GM12874 (cell line): ENCODE data around the gene NOP9.
A peak's percentile ranks its signal among the peaks of the same experiment; 100 is the strongest.

Source experiments
- CTCF ChIP-seq: IDR thresholded peaks from 2 replicates; pipeline ENCODE4 v1.5.1; 2011; ENCODE audit warnings: low read depth, mild to moderate bottlenecking, control low read depth, low read length, moderate library complexity; ENCODE audit not compliant: insufficient read depth

The NOP9 gene

GRCh38 chr14:24327914-24328313, 28.3 kb downstream of the NOP9 start:
- peak; percentile 37; the same call in 1 of the 2 replicates for TF ChIP-seq CTCF

DNA sequence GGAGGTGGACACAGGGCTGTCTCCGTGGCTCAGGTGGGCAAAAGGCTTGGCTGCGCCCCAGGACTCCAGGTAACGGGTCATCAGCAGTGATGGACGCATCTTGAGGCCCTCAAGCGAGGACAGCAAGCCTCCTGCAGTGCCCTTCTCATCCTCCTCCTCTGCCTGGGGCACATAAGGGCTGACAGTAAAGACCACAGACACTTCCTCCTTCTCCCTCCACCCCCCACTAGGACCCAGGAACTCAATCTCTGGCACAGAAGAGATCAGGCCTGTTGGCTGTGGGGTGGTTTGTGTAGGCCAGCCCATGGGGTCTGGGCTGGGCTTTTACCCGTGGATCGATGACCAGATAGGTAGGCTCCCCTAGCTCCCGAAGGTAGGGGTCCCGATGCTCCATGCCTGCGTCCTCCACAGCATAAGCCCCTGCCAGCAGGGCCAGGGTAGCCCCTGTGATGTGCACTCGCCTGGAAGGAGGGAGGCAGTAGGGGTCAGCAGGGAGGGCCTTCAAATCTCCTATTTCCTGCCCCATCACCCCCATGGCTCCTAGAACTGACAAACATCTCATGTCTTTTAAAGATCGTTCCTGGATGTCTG, 29.5 kb downstream of the NOP9 start:
- TF ChIP-seq CTCF = no peak

DNA sequence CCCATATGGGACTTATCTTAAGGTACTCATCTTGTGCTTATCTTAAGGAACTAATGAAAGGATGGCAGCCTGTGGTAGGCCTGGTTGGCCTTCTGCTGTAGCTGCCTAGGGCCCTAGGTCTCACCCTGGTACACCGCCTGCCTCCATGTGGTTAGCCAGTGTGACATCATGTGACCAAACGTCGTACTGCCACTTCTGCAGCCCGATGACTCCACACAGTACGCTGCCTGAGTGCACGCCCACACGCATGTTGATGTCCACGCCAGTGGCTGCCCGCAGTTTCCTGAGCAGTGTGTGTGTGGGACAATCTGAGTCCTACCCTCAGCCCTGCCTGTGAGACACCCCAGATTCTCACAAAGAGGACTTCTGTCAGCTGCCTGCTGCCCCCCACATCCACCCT, 30.1 kb downstream of the NOP9 start:
- no peak for TF ChIP-seq CTCF

- TF ChIP-seq CTCF = no peak
These were observed 31.5 kb downstream of the NOP9 start for GRCh38 chr14:24330973-24331674.

DNA sequence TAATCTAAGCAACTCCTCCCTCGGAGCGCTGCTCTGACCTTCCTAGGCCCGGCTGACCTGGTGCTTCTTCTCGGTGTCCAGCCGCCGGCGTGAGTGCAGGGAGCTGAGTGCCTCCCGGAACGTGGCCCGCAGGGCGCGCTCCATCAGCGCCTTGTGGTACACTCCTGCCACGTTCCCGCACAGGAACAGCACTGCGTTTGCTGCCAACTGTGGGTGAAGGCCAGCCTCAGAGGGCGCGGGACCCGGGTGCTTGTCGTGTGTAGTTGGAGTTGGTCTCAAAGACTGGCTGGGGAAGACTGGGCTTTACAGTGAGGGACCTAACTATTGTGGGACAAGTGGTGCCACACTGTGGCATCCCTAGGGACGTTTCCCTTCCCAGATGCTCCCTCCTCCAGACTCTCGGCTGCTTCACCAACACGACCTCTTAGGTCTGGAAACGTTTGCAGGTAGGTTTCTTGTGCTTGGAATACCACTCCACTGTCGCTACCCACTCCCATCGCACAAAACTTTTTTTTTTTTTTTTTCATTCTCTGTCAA, 32.1 kb downstream of the NOP9 start:
- no peak for TF ChIP-seq CTCF

GRCh38 chr14:24332268-24332993, 32.8 kb downstream of the NOP9 start:
- peak; percentile 85 for TF ChIP-seq CTCF

DNA sequence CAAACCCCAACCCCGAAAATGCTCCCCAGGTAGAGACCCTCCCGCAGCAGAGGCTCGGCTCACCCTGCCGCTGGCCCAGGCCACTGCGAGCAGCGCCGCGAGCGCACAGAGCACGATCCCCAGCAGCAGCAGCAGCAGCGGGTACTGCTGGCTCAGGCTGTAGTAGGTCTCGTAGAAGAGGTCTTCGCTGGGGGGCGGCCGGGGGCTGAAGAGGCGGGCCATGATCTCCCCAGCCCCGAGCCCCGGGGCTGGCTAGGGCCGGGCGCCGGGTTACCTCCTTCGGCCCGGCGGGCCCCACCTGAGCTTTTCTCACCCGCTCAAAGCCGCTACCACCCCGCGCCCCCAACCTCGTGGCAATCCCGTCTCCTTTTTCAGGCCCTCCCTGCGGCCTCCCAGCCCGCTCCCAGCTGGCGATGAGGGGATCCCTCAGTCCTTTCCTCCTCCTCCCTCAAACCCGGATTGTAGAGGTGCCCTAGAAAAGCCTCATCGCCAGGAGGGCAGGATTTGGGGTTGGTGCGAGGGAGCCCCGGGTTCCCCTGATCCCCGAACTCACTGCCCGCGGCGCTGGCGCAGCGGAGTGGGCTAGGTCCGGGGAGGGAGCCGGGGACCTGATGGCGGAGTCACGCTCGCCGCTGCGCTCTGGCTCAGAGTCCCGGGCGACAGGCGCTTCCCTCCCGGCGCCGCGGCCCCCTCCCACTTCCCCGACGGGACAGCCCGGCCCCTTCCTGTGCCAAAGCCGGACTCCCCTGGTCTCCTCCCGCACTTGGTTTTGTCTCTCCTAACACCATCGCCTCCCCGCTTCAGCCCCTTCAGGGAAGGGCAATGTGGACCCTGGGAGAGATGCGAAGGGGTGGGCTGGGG, 35.0 kb downstream of the NOP9 start, which contains the start of gene ADCY4:
ADCY4 (minus strand) TSS at position 641 of the 861 bp plus-strand sequence; CDS start at position 222, 419 bp downstream.
- TF ChIP-seq CTCF = no peak
